HG02943 (cell line): ENCODE results near the gene MFN2.

Experiments
- ATAC-seq: cut with Tn5 transposase; IDR thresholded peaks from one replicate; pipeline ENCODE4 v1.9.1; 2021; ENCODE audit warnings: mild to moderate bottlenecking, low read depth, moderate library complexity; ENCODE audit not compliant: unreplicated experiment

MFN2 gene

DNA sequence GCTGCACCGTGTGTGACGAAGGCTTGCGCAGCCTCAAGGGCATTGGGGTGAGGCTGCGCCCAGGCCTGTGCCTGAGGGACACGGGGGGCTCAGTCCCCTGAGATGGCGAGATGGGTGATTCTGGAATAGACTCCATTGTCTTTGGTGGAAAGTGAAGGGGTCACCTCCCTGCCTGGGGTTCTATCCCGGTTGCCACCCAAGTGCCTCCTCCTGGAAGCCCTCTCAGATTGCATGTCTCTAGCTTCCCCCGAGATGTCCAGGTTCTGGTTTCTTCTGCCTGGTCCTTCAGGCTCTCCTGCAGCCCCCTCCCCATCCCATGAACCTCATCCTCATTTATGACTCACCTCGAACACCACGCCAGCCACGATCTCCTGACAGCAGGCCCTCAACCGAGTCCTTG, 22.3 kb upstream of the MFN2 start:
- ATAC-seq, result no peak

- no peak for ATAC-seq
Observed at GRCh38 chr1:11960276-11960675, 20.0 kb upstream of the MFN2 start.

DNA sequence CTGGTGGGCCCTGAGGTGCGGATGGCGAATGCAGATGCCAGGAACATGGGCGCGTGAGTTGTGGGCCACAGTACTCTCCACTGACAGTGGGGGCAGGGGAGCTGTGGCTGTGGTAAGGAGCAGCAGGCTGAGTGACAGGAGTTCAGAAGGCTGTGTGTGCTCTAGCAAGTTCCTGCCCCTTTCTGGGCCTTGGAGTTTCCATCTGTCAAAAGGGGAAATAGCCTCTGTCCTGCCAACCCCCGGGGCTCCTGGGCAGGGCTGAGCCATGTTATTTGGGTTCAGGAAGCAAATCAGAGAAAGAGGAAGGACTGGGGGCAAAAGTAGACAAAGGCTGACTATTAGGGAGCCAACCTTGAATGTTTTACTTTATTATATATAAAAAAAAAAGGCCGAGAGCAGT, 19.5 kb upstream of the MFN2 start:
- ATAC-seq, result no peak

DNA sequence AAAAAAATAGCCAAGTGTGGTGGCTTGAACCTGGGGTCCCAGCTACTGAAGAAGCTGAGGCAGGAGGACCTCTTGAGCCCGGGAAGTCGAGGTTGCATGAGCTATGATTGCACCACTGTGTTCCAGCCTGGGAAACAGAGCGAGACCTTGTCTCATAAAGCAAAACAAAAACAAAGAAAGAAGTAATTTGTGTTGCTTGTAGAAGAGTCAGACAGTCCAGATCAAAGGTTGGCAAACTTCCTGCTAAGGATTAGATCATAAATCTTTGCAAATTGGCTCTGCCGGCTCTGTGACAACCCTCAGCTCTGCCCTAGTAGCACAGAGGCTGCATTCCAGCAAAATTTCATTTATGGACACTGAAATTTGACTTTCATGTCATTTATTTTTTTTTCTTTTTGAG, 19.0 kb upstream of the MFN2 start:
- ATAC-seq, result no peak

GRCh38 chr1:11963622-11964021, 16.6 kb upstream of the MFN2 start:
- ATAC-seq, result no peak

DNA sequence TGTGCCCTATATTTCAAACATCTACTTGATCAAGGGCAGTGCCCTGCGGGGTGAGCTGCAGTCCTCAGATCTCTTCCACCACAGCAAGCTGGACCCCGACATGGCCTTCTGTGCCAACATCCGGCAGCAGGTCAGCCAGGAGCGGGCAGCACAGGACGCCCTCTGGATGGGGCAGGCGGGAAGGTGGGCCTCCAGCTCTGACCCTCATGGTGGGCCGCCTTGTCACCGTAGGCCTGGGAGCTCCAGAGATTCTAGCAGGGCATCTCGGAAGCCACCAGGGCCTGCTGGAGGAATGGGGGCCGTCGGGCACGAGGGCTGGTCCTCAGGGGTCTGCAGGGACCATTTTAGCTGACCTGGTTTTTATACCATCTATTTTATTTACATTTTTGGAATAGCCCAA, 15.6 kb upstream of the MFN2 start:
- ATAC-seq, result no peak

- ATAC-seq, result no peak
Observed at GRCh38 chr1:11967028-11967547, 13.2 kb upstream of the MFN2 start.

GRCh38 chr1:11970441-11971185, 9.6 kb upstream of the MFN2 start:
- no peak for ATAC-seq

- no peak for ATAC-seq
Observed at GRCh38 chr1:11977625-11978024, 2.6 kb upstream of the MFN2 start.

- ATAC-seq, result no peak
Observed at GRCh38 chr1:11978301-11978700, 1.9 kb upstream of the MFN2 start.

- no peak for ATAC-seq
Observed at GRCh38 chr1:11979028-11979850, 1.0 kb upstream of the MFN2 start.

GRCh38 chr1:11980676-11980972, 380 bp downstream of the MFN2 start:
- ATAC-seq, result no peak

DNA sequence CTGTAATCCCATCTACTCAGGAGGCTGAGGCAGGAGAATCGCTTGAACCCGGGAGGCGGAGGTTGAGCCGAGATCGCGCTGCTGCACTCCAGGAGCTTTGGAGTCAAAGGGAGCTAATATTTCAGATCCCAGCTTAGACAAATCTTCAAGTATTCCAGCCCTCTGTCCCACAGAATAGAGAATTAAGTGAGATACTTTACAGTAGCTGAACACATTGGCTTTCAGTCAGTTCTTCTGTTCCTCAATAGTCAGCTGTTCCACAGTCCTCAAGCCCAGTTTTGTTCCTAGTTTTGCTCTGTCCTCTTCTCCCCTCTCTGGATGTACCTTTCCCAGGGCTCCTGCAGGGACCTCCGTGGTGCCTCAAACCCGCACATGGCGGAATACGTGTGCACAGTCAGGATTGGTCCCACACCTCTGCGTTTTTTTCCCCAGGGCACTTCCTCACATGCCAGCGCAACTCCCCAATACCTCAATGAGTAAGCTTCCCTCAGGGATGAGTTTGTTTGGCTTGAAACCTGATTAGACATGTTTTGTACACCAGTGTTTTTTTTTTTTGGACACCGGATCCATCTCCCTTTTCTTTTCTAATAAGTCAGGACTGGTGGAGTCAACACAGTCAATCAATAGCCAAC, 1.2 kb downstream of the MFN2 start:
- no peak for ATAC-seq

DNA sequence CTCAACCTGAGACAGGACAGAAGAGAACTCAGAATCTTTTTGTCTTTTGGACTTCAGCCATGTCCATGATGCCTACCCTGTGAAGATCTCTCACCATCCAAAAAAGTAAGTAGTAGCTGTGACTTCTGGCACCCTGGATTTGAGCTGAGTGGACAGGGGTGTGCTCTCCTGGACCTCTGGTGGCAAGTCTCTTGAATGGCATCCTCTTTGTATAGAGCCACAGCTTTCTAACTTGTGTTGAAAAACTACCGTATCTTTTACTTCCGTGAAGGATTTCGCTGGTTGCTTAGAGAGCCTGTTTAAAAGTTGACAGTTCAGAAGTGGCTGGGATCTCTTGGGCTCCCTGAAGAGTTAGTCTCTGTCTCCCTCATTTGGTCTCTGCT, 1.8 kb downstream of the MFN2 start:
- no peak for ATAC-seq

DNA sequence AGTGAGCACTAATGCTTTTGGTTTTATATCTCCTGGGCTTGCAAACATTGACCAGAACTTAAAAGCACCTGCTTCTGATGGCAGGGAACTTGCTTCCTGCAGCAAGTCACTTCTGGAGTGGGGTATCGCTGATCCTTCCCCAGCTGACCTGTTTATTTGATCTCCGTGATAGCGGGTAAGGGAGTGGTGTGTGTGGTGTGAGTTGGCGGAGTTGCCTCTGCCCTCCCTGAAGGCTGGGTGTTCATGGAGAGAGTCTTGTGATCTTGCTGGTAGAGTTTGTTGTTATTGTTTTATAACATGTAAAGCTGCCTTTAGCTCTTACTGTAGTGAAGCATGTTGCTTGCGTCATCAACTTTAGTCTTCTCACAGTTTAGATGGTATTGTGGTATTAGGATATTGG, 3.9 kb downstream of the MFN2 start:
- ATAC-seq, result no peak

DNA sequence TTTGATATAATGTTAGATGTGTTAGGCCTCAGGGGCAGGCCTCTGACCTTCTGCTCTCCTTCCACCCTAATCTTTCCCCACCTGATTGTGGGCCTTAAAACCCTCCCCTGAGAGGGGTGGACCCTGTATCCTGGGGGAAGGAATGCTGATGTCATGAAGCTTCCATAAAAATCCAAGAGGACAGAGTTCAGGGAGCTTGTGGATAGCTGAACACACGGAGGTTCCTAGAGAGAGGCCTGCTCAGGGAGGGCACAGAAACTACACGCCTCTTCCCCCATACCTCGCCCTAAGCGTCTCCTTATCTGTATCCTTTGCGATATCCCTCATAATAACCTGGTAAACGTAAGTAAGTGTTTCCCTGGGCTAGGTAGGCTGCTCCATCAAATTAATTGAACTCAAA, 4.3 kb downstream of the MFN2 start:
- no peak for ATAC-seq

- ATAC-seq, result no peak
Observed at GRCh38 chr1:11985171-11985570, 4.9 kb downstream of the MFN2 start.

GRCh38 chr1:11985851-11986250, 5.6 kb downstream of the MFN2 start:
- ATAC-seq, result no peak

DNA sequence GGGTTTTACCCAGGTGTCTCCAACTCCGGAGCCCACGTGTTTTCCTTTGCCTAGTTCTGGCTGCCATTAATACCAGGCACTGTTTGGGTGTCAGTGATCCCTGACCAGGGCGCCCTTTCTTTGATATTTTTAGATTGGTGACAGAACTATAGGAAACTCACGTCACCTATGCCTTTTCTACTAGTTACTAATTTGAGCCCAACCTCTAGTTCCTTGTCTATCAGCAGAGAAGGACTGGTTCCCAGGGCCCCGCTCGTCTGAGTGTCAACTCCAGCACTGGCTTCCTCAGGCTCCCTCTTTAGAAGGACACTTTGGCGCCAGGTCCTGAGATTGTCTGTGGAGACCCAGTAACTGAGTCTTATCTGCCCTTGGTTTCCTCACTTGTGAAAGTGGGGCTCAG, 9.4 kb downstream of the MFN2 start:
- no peak for ATAC-seq

GRCh38 chr1:11990303-11991032, 10.2 kb downstream of the MFN2 start:
- ATAC-seq, result no peak
